ENCODE data around the gene CDYL2.

CDYL2 gene

GRCh38 chr16:80804526-80805383 is at the start of gene CDYL2:
Gene CDYL2, minus strand, starts transcription at chr16:80804598. Its CDS starts 425 bp downstream, at chr16:80804173.
- H3K27ac ChIP-seq: peak within 1 kb of the TSS; percentile 78
- TF ChIP-seq ZFX (IDR thresholded peaks at IDR 0.05; ENCODE audit: borderline replicate concordance): no peak
- TF ChIP-seq, protein P1, sequence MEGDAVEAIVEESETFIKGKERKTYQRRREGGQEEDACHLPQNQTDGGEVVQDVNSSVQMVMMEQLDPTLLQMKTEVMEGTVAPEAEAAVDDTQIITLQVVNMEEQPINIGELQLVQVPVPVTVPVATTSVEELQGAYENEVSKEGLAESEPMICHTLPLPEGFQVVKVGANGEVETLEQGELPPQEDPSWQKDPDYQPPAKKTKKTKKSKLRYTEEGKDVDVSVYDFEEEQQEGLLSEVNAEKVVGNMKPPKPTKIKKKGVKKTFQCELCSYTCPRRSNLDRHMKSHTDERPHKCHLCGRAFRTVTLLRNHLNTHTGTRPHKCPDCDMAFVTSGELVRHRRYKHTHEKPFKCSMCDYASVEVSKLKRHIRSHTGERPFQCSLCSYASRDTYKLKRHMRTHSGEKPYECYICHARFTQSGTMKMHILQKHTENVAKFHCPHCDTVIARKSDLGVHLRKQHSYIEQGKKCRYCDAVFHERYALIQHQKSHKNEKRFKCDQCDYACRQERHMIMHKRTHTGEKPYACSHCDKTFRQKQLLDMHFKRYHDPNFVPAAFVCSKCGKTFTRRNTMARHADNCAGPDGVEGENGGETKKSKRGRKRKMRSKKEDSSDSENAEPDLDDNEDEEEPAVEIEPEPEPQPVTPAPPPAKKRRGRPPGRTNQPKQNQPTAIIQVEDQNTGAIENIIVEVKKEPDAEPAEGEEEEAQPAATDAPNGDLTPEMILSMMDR (IDR thresholded peaks at IDR 0.05): no peak

DNA sequence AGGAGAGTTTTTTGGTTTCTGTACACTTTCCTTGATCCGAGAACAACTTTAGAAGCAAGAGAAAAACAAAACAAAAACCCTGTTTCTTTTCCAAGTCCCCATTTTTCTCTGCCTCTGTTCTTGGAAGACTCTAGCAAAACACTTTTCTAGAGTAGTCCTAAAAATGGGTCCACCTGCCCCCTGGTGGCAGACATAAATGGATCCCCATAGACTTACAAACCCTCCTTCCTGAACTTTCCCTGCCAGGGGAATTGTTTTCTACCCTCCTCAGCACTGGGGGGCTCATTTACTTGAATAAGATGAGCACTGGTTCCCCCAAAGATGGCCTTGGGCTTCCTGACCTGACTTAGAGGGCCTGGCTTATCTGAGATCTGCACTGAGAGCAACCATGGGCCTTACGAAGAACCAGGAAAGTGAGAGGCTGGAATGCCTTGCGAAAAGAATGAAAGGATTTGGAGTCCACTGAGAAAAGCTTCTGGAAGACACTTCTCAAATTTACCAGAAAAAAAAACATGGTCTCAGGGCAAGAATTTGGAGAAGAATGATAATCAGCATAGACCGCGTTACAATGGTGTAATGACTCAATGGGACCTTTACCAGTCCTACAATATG is 48.0 kb upstream of the CDYL2 start:
- no peak for TF ChIP-seq ZFX (IDR thresholded peaks at IDR 0.05; ENCODE audit: borderline replicate concordance)
- TF ChIP-seq, protein P1 (IDR thresholded peaks at IDR 0.05): peak; percentile 65
- H3K27ac ChIP-seq: no peak overlapping the region

GRCh38 chr16:80851831-80852230 is 47.4 kb upstream of the CDYL2 start:
- no peak overlapping the region for H3K27ac ChIP-seq
- no peak for TF ChIP-seq ZFX (IDR thresholded peaks at IDR 0.05; ENCODE audit: borderline replicate concordance)
- TF ChIP-seq, protein P1 (IDR thresholded peaks at IDR 0.05): no peak

- TF ChIP-seq, protein P1 (IDR thresholded peaks at IDR 0.05): no peak
- no peak for TF ChIP-seq ZFX (IDR thresholded peaks at IDR 0.05; ENCODE audit: borderline replicate concordance)
Measured at GRCh38 chr16:80850757-80851156, 46.4 kb upstream of the CDYL2 start.

GRCh38 chr16:80848862-80849261 is 44.5 kb upstream of the CDYL2 start:
- H3K27ac ChIP-seq: no peak overlapping the region
- no peak for TF ChIP-seq ZFX (IDR thresholded peaks at IDR 0.05; ENCODE audit: borderline replicate concordance)
- TF ChIP-seq, protein P1 (IDR thresholded peaks at IDR 0.05): no peak

More at GRCh38 chr16:80850757-80851156, 46.4 kb upstream of the CDYL2 start:
- peak overlapping the region; percentile 39 for H3K27ac ChIP-seq

DNA sequence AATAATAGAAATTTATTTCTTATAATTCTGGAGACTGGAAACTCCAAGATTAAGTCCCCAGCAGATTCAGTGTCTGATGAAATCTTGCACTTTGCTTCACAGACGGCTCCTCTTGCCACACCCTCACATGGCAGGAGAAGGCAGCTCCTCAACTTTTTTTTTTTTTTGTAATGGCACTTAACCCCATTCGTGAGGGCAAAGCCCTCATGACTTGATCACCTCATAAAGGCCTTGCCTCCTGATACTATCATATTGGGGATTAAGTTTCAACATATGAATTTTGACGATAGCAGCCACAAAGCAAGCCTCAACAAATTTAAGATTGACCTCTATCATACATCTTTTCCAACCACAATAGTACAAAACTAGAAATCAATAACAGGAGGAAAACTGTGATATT is 42.3 kb upstream of the CDYL2 start:
- H3K27ac ChIP-seq: no peak overlapping the region
- no peak for TF ChIP-seq ZFX (IDR thresholded peaks at IDR 0.05; ENCODE audit: borderline replicate concordance)
- TF ChIP-seq, protein P1 (IDR thresholded peaks at IDR 0.05): no peak

GRCh38 chr16:80846275-80846674 is 41.9 kb upstream of the CDYL2 start:
- H3K27ac ChIP-seq: no peak overlapping the region
- TF ChIP-seq ZFX (IDR thresholded peaks at IDR 0.05; ENCODE audit: borderline replicate concordance): no peak
- TF ChIP-seq, protein P1 (IDR thresholded peaks at IDR 0.05): no peak

All from 22Rv1 (cell line).